NOMO-1 treated with DMSO at 0.1 percent for 48 hours (cell line): Measurements from ENCODE around the gene NUDT13.

Source experiments
- DNase-seq: peaks from one replicate; lab custom pipeline; 2025; ENCODE audit not compliant: unreplicated experiment; lab: John Stamatoyannopoulos, UW

NUDT13 gene

GRCh38 chr10:73161662-73162061 lies 51.4 kb downstream of the NUDT13 start:
- DNase-seq = no peak

GRCh38 chr10:73163096-73163495 lies 52.8 kb downstream of the NUDT13 start:
- no peak for DNase-seq

- DNase-seq = no peak
Observed at GRCh38 chr10:73166972-73167371, 56.7 kb downstream of the NUDT13 start.

GRCh38 chr10:73167458-73167782 lies 57.2 kb downstream of the NUDT13 start:
- no peak for DNase-seq

- peak; percentile 80 for DNase-seq
Observed at GRCh38 chr10:73167783-73168464, 57.7 kb downstream of the NUDT13 start, which contains the start of the genes ECD and FAM149B1. TSS of gene ECD (minus strand) at chr10:73168008. CDS start at chr10:73163937, 4,071 bp downstream. TSS of gene FAM149B1 (plus strand) at chr10:73168119. CDS start at chr10:73168340, 221 bp downstream.

GRCh38 chr10:73168465-73168803 lies 58.2 kb downstream of the NUDT13 start:
- peak; percentile 25 for DNase-seq

GRCh38 chr10:73169320-73169719 lies 59.1 kb downstream of the NUDT13 start:
- no peak for DNase-seq

GRCh38 chr10:73172867-73173266 lies 62.6 kb downstream of the NUDT13 start:
- DNase-seq = no peak

GRCh38 chr10:73174148-73174925 lies 64.1 kb downstream of the NUDT13 start:
- no peak for DNase-seq
